AG04449 (cell line): ENCODE results near the gene ARHGAP26.

Experiments
- CTCF ChIA-PET: fragments of 350-600 bp; formaldehyde crosslinking; extraction: SDS; loops from one replicate; lab custom pipeline; 2021; ENCODE audit warnings: antibody characterized with exemption; lab: Yijun Ruan, JAX
- POLR2A ChIA-PET: fragments of 400-600, 350-600 bp; formaldehyde crosslinking; extraction: SDS; loops from one replicate; lab custom pipeline; 2020; ENCODE audit warnings: antibody characterized with exemption, inconsistent platforms; lab: Yijun Ruan, JAX
- DNase-seq: peaks from one replicate; pipeline ENCODE4 v3.0.0-alpha.2; 2010; ENCODE audit warnings: low read depth, low spot score
- H3K4me3 ChIP-seq: 2 replicates; pipeline ENCODE4 v1.5.1; 2011; ENCODE audit warnings: low read depth, mild to moderate bottlenecking, control low read depth, low read length
- TF ChIP-seq, protein P1 (sequence below): IDR thresholded peaks from one replicate; pipeline ENCODE4 v1.5.1; 2011; ENCODE audit warnings: mild to moderate bottlenecking, moderate library complexity, low read length, control low read depth, inconsistent platforms; ENCODE audit not compliant: insufficient read depth; ENCODE audit errors: missing control alignments

Gene ARHGAP26

DNA sequence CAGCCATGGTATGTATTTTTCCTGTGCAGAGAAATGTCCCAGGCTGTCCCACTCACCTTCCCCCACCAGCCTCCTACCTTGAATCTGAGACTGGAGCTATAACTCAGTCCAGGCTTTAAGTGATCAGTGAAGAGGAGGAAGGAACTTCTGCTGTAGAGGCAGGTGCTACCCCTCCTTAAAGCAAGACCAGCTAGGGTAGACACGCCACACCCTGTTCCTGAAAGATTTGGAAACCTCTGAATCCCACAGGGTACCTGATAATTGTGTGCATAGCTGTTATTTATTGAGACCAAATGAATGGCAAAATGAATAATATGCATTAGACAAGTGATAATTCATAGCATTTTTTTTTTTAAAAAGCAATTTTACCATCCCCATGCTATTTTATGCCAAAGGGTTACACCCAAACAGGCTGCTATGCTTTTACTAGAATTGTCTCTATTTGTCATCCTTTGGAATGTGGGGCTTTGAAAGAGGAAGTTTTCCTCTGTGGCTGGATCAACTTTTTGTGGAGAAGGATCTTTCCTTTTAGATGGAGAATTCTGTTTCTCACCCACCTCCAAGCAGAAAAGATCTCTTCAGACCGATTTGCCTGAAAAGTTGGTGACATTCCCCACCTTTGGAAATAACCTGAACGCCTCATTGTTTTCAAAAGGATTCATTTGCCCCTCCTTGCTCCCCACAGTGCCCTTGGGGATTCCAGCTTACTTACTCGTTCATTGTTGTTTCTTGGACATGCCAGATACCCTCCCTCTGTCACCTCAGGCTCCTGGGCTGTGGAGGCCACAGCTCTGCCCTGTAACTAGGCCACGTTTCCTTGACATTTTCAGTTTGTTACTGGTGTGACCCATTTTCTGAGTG lies 384.6 kb downstream of the ARHGAP26 start:
- H3K4me3 ChIP-seq, result no peak overlapping the region
- CTCF ChIA-PET, result interaction anchor here (1.1 to 4.0 kb wide), 5 partner anchors 9 to 249 kb away, joined by 3 to 23 read pairs (median 5); no protein-coding TSS in a partner anchor
- POLR2A ChIA-PET, result interaction anchor here (1.6 kb wide), 1 partner anchor 249 kb away, joined by 4 read pairs; the partner anchor contains the start of gene NR3C1
- TF ChIP-seq, protein P1, sequence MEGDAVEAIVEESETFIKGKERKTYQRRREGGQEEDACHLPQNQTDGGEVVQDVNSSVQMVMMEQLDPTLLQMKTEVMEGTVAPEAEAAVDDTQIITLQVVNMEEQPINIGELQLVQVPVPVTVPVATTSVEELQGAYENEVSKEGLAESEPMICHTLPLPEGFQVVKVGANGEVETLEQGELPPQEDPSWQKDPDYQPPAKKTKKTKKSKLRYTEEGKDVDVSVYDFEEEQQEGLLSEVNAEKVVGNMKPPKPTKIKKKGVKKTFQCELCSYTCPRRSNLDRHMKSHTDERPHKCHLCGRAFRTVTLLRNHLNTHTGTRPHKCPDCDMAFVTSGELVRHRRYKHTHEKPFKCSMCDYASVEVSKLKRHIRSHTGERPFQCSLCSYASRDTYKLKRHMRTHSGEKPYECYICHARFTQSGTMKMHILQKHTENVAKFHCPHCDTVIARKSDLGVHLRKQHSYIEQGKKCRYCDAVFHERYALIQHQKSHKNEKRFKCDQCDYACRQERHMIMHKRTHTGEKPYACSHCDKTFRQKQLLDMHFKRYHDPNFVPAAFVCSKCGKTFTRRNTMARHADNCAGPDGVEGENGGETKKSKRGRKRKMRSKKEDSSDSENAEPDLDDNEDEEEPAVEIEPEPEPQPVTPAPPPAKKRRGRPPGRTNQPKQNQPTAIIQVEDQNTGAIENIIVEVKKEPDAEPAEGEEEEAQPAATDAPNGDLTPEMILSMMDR, result no peak
- DNase-seq, result no peak

DNA sequence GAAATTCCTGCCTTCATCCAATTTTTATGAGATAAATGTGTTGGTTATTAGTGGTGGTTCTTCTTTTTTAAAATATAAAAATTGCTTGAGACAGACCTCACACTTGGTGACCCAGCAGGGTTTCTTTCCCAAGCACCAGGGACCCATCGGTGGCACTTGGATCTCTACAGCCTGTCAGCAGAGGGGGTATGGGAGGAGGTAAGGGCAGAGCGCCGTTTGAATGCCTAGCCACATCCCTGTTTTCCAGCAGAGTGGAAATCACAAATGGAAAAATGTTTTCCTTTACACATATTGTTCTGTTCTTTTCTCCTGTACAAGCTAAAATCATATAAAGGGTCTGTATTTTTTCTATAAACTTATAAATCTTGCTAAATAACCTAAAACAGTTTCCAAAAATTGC lies 385.3 kb downstream of the ARHGAP26 start:
- CTCF ChIA-PET, result interaction anchor here (0.8 to 4.0 kb wide), 6 partner anchors 8 to 249 kb away, joined by 3 to 23 read pairs (median 4); no protein-coding TSS in a partner anchor
- TF ChIP-seq, protein P1, result peak; percentile 41
- DNase-seq, result no peak
- POLR2A ChIA-PET, result interaction anchor here (1.6 kb wide), 1 partner anchor 248 kb away, joined by 4 read pairs; the partner anchor contains the start of gene NR3C1
- no peak overlapping the region for H3K4me3 ChIP-seq

DNA sequence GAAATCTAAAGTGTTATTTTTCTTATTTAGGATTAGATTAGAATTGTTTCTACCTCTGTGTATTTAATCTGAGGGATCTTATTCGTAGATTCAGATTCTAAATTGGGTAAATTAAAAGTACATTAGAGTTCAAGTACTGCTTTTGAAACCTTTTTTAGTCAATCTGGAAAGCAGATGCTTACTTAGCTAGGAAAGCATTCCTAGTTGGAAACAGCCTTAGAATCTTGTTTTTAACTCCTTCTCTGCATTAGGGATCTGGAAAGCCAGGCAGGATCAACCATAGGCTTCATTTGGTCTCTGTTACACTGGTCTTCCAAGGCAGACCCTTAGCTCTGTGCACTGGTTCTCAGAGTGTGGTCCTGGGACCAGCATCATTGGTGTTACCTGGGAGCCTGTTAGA lies 385.9 kb downstream of the ARHGAP26 start:
- DNase-seq, result no peak
- ChIA-PET POLR2A (interaction anchor here (1.6 kb wide), 1 partner anchor 247 kb away, joined by 4 read pairs; the partner anchor contains the start of gene NR3C1), CTCF (interaction anchor here (0.8 to 4.0 kb wide), 5 partner anchors 9 to 245 kb away, joined by 3 to 23 read pairs (median 4); no protein-coding TSS in a partner anchor)
- H3K4me3 ChIP-seq, result no peak overlapping the region
- TF ChIP-seq, protein P1, result no peak

DNA sequence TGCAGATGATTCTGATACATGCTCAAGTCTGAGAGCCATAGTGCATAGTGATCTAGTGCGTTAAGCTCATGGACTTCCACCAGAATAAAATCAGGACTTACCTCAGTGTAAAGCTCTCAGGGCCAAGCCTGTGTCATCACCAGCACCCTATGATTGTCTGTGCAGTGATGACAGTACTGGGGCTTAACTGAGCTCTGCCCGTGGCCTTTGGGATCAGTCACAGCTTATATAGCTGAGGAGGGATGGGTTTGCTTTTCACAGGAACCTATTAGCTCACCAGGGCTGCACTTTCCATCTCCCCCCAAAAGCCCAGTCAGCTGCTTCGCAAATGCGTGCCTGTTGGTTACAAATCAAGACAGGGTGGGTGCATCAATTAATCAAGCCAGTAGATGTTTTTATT lies 386.4 kb downstream of the ARHGAP26 start:
- DNase-seq, result no peak
- TF ChIP-seq, protein P1, result no peak
- no peak overlapping the region for H3K4me3 ChIP-seq
- POLR2A ChIA-PET, result interaction anchor here (0.8 kb wide), 1 partner anchor 105 kb away, joined by 3 read pairs; no protein-coding TSS in a partner anchor
- CTCF ChIA-PET, result interaction anchor here (1.3 to 4.0 kb wide), 3 partner anchors 13 to 245 kb away, joined by 3 to 23 read pairs (median 4); no protein-coding TSS in a partner anchor

DNA sequence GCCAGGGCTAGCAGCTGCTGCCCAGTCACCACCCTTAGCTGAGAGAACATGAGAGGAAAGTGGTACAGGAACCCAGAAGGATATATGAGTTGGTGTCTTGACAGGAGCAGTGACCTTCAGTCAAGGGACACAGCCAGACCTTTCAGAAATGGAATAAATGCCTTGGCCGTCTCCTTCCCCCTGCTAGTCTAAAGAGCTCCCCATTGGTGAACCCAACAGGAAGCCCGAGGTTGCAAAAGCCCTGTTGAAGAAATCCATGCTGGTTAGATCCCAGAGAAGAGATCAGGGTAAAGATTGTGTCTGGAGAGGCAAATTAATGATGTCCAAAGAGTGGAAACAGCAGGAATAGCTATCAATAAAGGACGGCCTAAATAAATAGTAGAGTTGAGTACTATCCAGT lies 388.9 kb downstream of the ARHGAP26 start:
- DNase-seq, result no peak
- TF ChIP-seq, protein P1, result no peak
- H3K4me3 ChIP-seq, result no peak overlapping the region
- CTCF ChIA-PET, result interaction anchor here (1.4 kb wide), 1 partner anchor 12 kb away, joined by 3 read pairs; no protein-coding TSS in a partner anchor
- POLR2A ChIA-PET, result no interaction called here

DNA sequence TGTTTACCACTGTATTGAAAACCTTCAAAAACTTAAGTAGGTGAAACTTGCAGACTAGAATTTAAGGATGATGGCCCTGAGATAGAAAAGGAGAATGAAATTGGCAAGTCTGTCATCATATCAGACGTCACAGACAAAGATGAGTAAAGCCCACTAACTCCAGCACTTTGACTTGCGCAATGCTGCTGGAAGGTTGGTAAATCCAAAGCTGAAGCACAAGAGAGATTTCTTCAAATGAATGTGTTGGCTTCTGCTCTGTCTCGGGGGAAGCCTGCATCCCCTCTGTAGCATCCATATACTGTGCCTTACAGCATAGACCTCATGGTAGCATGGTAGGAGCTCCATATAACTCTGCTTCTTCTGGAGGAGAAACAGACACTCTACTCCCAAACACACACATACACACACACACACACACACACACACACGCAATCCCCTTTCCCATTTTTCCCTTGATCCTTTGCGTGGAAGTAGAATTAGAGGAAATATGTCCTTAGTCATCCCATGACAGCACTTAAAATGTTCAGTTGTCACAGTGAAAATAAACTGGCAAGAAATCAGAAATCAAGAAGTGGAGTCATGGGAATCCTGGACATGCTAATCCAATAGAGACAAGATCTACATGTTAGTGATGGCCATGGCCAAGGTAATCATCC lies 391.8 kb downstream of the ARHGAP26 start:
- CTCF ChIA-PET, result no interaction called here
- H3K4me3 ChIP-seq, result no peak overlapping the region
- TF ChIP-seq, protein P1, result no peak
- POLR2A ChIA-PET, result no interaction called here
- no peak for DNase-seq
